Measurements from ENCODE around the gene PLB1. TPM values are rescaled to one million over a fixed set of nuclear protein-coding genes. Genes with fewer than 3 reads are reported as not detected.
A peak's percentile ranks its signal among the peaks of the same experiment; 100 is the strongest.

PLB1 gene
- total and polyA plus RNA-seq, 4 experiments from 2014 or later: 0.38 to 0.91 (median 0.82) TPM

- Mint-ChIP-seq H3K27ac (peak overlapping the region in 5 of 7 donors; percentile 24 to 64 (median 32)), H3K9me3 (no peaks in the 10 kb centered on the region), H3K4me3 (no peak overlapping the region), H3K36me3 (no peaks in the 10 kb centered on the region), H3K27me3 (no peaks in the 10 kb centered on the region), H3K4me1 (peaks cover 0 to 23% (median 5%) of the 10 kb centered on the region in 4 donors)
- ChIA-PET CTCF (ENCODE audit: partially characterized antibody) (interaction anchor here (0.7 to 1.3 kb wide), 3 partner anchors 23 to 746 kb away, joined by 3 to 4 read pairs (median 3); no protein-coding TSS in a partner anchor), POLR2A (ENCODE audit: partially characterized antibody) (no interaction called here)
- Histone ChIP-seq H3K27me3 (ENCODE audit: insufficient read depth, low read length) (no peaks in the 10 kb centered on the region), H3K9me3 (ENCODE audit: control insufficient read depth in 1 of 2, low read length in 2 of 2) (no peaks in the 10 kb centered on the region), H3K27ac (ENCODE audit: low read depth, low read length) (no peak overlapping the region), H3K4me1 (ENCODE audit: insufficient read depth, low read length) (peaks cover 6% of the 10 kb centered on the region), H3K4me3 (ENCODE audit: low read length in 2 of 2) (no peak overlapping the region), H3K36me3 (ENCODE audit: insufficient read depth, low read length) (no peaks in the 10 kb centered on the region)
- intact Hi-C loops (cut with micrococcal nuclease): no loop called here
- DNase-seq: no peak
Measured at GRCh38 chr2:28449488-28450395, 46.1 kb upstream of the PLB1 start.

GRCh38 chr2:28450901-28451565, 44.8 kb upstream of the PLB1 start:
- ChIA-PET POLR2A (ENCODE audit: partially characterized antibody) (no interaction called here), CTCF (ENCODE audit: partially characterized antibody) (no interaction called here)
- Histone ChIP-seq H3K27me3 (ENCODE audit: insufficient read depth, low read length) (no peaks in the 10 kb centered on the region), H3K4me3 (ENCODE audit: low read length in 2 of 2) (no peak overlapping the region), H3K4me1 (ENCODE audit: insufficient read depth, low read length) (peaks cover 6% of the 10 kb centered on the region), H3K9me3 (ENCODE audit: control insufficient read depth in 1 of 2, low read length in 2 of 2) (no peaks in the 10 kb centered on the region), H3K27ac (ENCODE audit: low read depth, low read length) (no peak overlapping the region), H3K36me3 (ENCODE audit: insufficient read depth, low read length) (no peaks in the 10 kb centered on the region)
- intact Hi-C loops (cut with micrococcal nuclease): no loop called here
- no peaks in the 10 kb centered on the region for H3K27me3 Mint-ChIP-seq
- no peaks in the 10 kb centered on the region for H3K36me3 Mint-ChIP-seq
- H3K4me3 Mint-ChIP-seq: no peak overlapping the region
- no peak for DNase-seq
- H3K4me1 Mint-ChIP-seq: peaks cover 0 to 23% (median 5%) of the 10 kb centered on the region in 4 donors
- no peaks in the 10 kb centered on the region for H3K9me3 Mint-ChIP-seq
- H3K27ac Mint-ChIP-seq: peak overlapping the region in 1 of 7 donors; percentile 9

GRCh38 chr2:28451793-28452533, 43.9 kb upstream of the PLB1 start:
- ChIA-PET CTCF (ENCODE audit: partially characterized antibody) (interaction anchor here (0.9 to 2.8 kb wide), 8 partner anchors 11 to 748 kb away, joined by 3 to 31 read pairs (median 5); no protein-coding TSS in a partner anchor), POLR2A (ENCODE audit: partially characterized antibody) (interaction anchor here (0.7 to 1.3 kb wide), 2 partner anchors 59 to 748 kb away, joined by 3 to 6 read pairs; partner anchors contain the start of gene FOSL2)
- Mint-ChIP-seq H3K36me3 (no peaks in the 10 kb centered on the region), H3K9me3 (no peaks in the 10 kb centered on the region), H3K27ac (peak overlapping the region in 1 of 7 donors; percentile 13), H3K4me3 (no peak overlapping the region), H3K4me1 (peaks cover 0 to 23% (median 5%) of the 10 kb centered on the region in 4 donors), H3K27me3 (no peaks in the 10 kb centered on the region)
- no peaks in the 10 kb centered on the region for H3K9me3 ChIP-seq (ENCODE audit: control insufficient read depth in 1 of 2, low read length in 2 of 2)
- peaks cover 6% of the 10 kb centered on the region for H3K4me1 ChIP-seq (ENCODE audit: insufficient read depth, low read length)
- H3K27ac ChIP-seq (ENCODE audit: low read depth, low read length): no peak overlapping the region
- no peaks in the 10 kb centered on the region for H3K27me3 ChIP-seq (ENCODE audit: insufficient read depth, low read length)
- H3K36me3 ChIP-seq (ENCODE audit: insufficient read depth, low read length): no peaks in the 10 kb centered on the region
- no peak for DNase-seq
- intact Hi-C loops (cut with micrococcal nuclease): loop anchor here (1.0 kb wide), 3 partner anchors 60 to 749 kb away; partner anchors contain the start of gene FOSL2
- no peak overlapping the region for H3K4me3 ChIP-seq (ENCODE audit: low read length in 2 of 2)

- Histone ChIP-seq H3K4me3 (ENCODE audit: low read length in 2 of 2) (no peak overlapping the region), H3K9me3 (ENCODE audit: control insufficient read depth in 1 of 2, low read length in 2 of 2) (no peaks in the 10 kb centered on the region), H3K36me3 (ENCODE audit: insufficient read depth, low read length) (no peaks in the 10 kb centered on the region), H3K27me3 (ENCODE audit: insufficient read depth, low read length) (no peaks in the 10 kb centered on the region), H3K27ac (ENCODE audit: low read depth, low read length) (no peak overlapping the region), H3K4me1 (ENCODE audit: insufficient read depth, low read length) (peaks cover 6% of the 10 kb centered on the region)
- H3K27me3 Mint-ChIP-seq: no peaks in the 10 kb centered on the region
- peaks cover 0 to 2% (median 0%) of the 10 kb centered on the region in 8 donors for H3K9me3 Mint-ChIP-seq
- peaks cover 0 to 21% (median 5%) of the 10 kb centered on the region in 4 donors for H3K4me1 Mint-ChIP-seq
- ChIA-PET POLR2A (ENCODE audit: partially characterized antibody) (interaction anchor here (0.6 to 1.3 kb wide), 4 partner anchors 42 to 749 kb away, joined by 3 to 6 read pairs (median 3); partner anchors contain the start of gene FOSL2), CTCF (ENCODE audit: partially characterized antibody) (interaction anchor here (0.6 to 2.8 kb wide), 14 partner anchors 11 to 748 kb away, joined by 3 to 31 read pairs (median 3); no protein-coding TSS in a partner anchor)
- H3K27ac Mint-ChIP-seq: peak overlapping the region in 2 of 7 donors; percentile 13 to 36
- H3K4me3 Mint-ChIP-seq: no peak overlapping the region
- no peaks in the 10 kb centered on the region for H3K36me3 Mint-ChIP-seq
- intact Hi-C loops (cut with micrococcal nuclease): loop anchor here (1.0 kb wide), 3 partner anchors 60 to 749 kb away; partner anchors contain the start of gene FOSL2
- DNase-seq: peak; percentile 60 to 72 (median 67)
Measured at GRCh38 chr2:28452534-28453081, 43.3 kb upstream of the PLB1 start.

- DNase-seq: no peak
- no peaks in the 10 kb centered on the region for H3K27me3 Mint-ChIP-seq
- no peaks in the 10 kb centered on the region for H3K36me3 Mint-ChIP-seq
- Histone ChIP-seq H3K27ac (ENCODE audit: low read depth, low read length) (no peak overlapping the region), H3K4me3 (ENCODE audit: low read length in 2 of 2) (no peak overlapping the region), H3K9me3 (ENCODE audit: control insufficient read depth in 1 of 2, low read length in 2 of 2) (no peaks in the 10 kb centered on the region), H3K27me3 (ENCODE audit: insufficient read depth, low read length) (no peaks in the 10 kb centered on the region), H3K4me1 (ENCODE audit: insufficient read depth, low read length) (peaks cover 6% of the 10 kb centered on the region), H3K36me3 (ENCODE audit: insufficient read depth, low read length) (no peaks in the 10 kb centered on the region)
- peaks cover 0 to 15% (median 3%) of the 10 kb centered on the region in 4 donors for H3K4me1 Mint-ChIP-seq
- H3K4me3 Mint-ChIP-seq: no peak overlapping the region
- peaks cover 0 to 2% (median 0%) of the 10 kb centered on the region in 8 donors for H3K9me3 Mint-ChIP-seq
- no peak overlapping the region for H3K27ac Mint-ChIP-seq
- POLR2A ChIA-PET (ENCODE audit: partially characterized antibody): interaction anchor here (0.6 to 1.3 kb wide), 3 partner anchors 43 to 750 kb away, joined by 3 to 6 read pairs (median 3); no protein-coding TSS in a partner anchor
- CTCF ChIA-PET (ENCODE audit: partially characterized antibody): interaction anchor here (0.6 to 2.8 kb wide), 13 partner anchors 18 to 749 kb away, joined by 3 to 31 read pairs (median 3); no protein-coding TSS in a partner anchor
- intact Hi-C loops (cut with micrococcal nuclease): no loop called here
Measured at GRCh38 chr2:28453396-28453795, 42.5 kb upstream of the PLB1 start.

- ChIA-PET POLR2A (ENCODE audit: partially characterized antibody) (no interaction called here), CTCF (ENCODE audit: partially characterized antibody) (interaction anchor here (1.8 to 2.8 kb wide), 2 partner anchors 53 to 750 kb away, joined by 5 to 31 read pairs; no protein-coding TSS in a partner anchor)
- no peak for DNase-seq
- H3K27me3 ChIP-seq (ENCODE audit: insufficient read depth, low read length): no peaks in the 10 kb centered on the region
- H3K27ac ChIP-seq (ENCODE audit: low read depth, low read length): no peak overlapping the region
- H3K36me3 ChIP-seq (ENCODE audit: insufficient read depth, low read length): no peaks in the 10 kb centered on the region
- no peak overlapping the region for H3K4me3 Mint-ChIP-seq
- H3K4me1 Mint-ChIP-seq: peaks cover 0 to 15% (median 2%) of the 10 kb centered on the region in 4 donors
- no peaks in the 10 kb centered on the region for H3K9me3 ChIP-seq (ENCODE audit: control insufficient read depth in 1 of 2, low read length in 2 of 2)
- peaks cover 6% of the 10 kb centered on the region for H3K4me1 ChIP-seq (ENCODE audit: insufficient read depth, low read length)
- no peaks in the 10 kb centered on the region for H3K27me3 Mint-ChIP-seq
- intact Hi-C loops (cut with micrococcal nuclease): no loop called here
- H3K36me3 Mint-ChIP-seq: no peaks in the 10 kb centered on the region
- H3K9me3 Mint-ChIP-seq: peaks cover 0 to 2% (median 0%) of the 10 kb centered on the region in 8 donors
- peak overlapping the region in 2 of 7 donors; percentile 1 to 41 for H3K27ac Mint-ChIP-seq
- H3K4me3 ChIP-seq (ENCODE audit: low read length in 2 of 2): no peak overlapping the region
Measured at GRCh38 chr2:28454016-28454930, 41.6 kb upstream of the PLB1 start.

Data from CD4-positive, alpha-beta memory T cell (primary cell).